NCI-H1436 treated with DMSO at 0.1 percent for 48 hours (cell line): Measurements from ENCODE around the gene TMEM234.
A peak's percentile ranks its signal among the peaks of the same experiment; 100 is the strongest.
"Not testable (repeated sequence)": the region's sequence is repeated elsewhere in the genome, so short reads cannot be mapped to it uniquely, and the experiment has no call there.

Source experiments
- DNase-seq: peaks from one replicate; lab custom pipeline; 2025; lab: John Stamatoyannopoulos, UW

The TMEM234 gene

GRCh38 chr1:32221980-32222755 is at the start of gene TMEM234, which contains the start of gene EIF3I:
TSS of gene TMEM234 (minus strand) at chr1:32222353. CDS start at chr1:32222322, 31 bp downstream.
TSS of gene EIF3I (plus strand) at chr1:32222407. CDS start at chr1:32222442, 35 bp downstream.
- DNase-seq: peak; percentile 57

DNA sequence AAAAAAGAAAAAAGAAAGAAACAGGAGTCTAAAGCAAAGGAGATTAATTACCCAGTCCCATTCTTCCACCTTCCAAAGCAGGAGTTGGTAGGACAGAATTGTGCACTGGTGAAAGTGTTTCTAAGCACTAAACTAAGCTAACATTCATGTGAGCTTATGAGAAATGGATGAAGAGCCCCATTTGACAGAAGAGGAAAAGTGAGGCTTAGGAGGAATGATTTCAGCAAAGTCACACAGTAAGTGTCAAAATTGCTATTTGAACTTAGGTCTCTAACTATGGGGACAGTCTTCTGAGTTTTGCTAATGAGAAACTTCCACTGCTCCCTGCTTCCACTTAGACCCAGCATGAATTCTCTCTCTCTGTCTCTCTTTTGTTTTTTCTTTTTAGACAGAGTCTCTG is 47.6 kb upstream of the TMEM234 start:
- DNase-seq: no peak

GRCh38 chr1:32266921-32267591 is 44.9 kb upstream of the TMEM234 start:
- DNase-seq: no peak

DNA sequence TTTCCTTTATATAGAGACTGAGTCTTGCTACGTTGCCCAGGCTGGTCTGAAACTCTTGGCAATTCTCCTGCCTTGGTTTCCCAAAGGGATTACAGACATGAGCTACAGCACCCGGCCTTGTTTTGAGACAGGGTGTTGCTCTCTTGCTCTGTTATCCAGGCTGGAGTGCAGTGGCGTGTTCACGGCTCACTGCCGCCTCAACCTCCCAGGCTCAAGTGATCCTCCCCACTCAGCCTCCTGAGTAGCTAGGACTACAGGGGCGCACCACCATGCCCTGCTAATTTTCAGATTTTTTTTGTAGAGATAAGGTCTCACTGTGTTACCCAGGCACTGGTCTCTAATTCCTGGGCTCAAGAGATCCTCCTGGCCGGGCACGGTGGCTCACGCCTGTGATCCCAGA is 43.7 kb upstream of the TMEM234 start:
- no peak for DNase-seq

DNA sequence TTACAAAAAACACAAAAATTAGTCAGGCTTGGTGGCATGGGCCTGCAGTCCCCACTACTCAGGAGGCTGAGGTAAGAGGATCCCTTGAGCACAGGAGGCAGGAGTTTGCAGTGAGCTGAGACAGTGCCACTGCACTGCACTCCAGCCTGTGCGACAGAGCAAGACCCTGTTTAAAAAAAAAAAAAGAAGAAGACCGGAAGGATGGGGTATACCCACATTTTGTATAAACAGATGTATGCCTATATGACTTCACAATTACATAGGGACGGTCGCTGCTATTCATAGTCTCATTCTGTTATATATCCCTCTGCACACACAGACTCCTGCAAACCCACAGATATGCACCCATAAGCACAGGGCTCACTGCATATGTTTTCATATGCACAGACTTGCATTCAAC is 41.6 kb upstream of the TMEM234 start:
- no peak for DNase-seq

- not testable (repeated sequence) for DNase-seq
These were observed 41.1 kb upstream of the TMEM234 start for GRCh38 chr1:32263236-32263593.

DNA sequence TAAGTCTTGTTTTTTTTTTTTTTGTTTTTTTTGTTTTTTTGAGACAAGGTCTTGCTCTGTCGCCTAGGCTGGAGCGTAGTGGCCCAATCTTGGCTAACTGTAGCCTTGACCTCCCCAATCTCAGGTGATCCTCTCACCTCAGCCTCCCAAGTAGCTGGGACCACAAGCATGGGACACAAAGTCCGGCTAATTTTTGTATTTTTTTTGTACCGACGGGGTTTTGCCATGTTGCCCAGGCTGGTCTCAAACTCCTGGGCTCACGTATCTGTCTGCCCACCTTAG is 35.0 kb upstream of the TMEM234 start:
- DNase-seq: no peak

- no peak for DNase-seq
These were observed 34.5 kb upstream of the TMEM234 start for GRCh38 chr1:32256473-32257226.

GRCh38 chr1:32255072-32256071 is 33.2 kb upstream of the TMEM234 start:
- no peak for DNase-seq

DNA sequence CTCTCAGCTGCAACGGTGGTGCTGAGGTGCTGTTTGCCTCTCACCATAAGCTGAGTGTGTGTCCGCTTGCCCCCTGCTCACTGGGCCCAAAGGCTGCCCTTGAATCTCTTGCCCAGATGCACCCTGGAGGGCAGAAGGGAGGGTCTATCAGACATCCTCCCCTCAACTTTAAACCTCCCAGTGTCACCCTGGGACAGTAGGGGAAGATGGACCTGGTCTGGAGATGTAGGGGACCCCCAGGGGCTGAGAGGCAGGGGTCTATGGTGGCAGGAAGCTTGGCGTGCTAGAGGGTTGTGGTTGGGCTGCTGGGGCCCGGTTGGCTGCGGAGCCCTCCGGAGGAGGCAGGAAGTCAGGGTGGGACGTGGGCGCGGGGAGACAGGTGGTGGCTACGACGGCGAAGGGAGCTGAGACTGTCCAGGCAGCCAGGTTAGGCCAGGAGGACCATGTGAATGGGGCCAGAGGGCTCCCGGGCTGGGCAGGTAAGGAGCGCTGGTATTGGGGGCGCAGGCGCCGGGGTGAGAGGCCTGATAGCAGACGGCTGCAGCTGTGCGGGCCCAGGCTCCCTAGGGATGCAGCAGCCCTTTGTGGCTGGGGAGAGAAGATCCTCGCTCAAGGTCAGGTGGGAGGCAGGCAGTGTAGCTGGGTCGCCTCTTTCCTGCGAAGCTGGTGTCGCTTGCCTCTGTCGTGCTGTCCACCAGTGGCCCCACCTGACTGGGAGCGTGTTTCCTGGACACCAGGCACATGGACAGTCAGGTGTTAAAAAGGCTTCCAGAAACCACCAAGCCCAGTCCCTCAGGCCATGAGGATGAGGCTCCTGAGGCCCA is 29.0 kb upstream of the TMEM234 start, which contains the start of gene LCK:
Gene LCK, plus strand, starts transcription at position 373 of the 824 bp plus-strand sequence. CDS start 23,065 bp downstream, outside the sequence.
- DNase-seq: no peak

GRCh38 chr1:32249831-32250525 is 27.8 kb upstream of the TMEM234 start:
- DNase-seq: no peak

DNA sequence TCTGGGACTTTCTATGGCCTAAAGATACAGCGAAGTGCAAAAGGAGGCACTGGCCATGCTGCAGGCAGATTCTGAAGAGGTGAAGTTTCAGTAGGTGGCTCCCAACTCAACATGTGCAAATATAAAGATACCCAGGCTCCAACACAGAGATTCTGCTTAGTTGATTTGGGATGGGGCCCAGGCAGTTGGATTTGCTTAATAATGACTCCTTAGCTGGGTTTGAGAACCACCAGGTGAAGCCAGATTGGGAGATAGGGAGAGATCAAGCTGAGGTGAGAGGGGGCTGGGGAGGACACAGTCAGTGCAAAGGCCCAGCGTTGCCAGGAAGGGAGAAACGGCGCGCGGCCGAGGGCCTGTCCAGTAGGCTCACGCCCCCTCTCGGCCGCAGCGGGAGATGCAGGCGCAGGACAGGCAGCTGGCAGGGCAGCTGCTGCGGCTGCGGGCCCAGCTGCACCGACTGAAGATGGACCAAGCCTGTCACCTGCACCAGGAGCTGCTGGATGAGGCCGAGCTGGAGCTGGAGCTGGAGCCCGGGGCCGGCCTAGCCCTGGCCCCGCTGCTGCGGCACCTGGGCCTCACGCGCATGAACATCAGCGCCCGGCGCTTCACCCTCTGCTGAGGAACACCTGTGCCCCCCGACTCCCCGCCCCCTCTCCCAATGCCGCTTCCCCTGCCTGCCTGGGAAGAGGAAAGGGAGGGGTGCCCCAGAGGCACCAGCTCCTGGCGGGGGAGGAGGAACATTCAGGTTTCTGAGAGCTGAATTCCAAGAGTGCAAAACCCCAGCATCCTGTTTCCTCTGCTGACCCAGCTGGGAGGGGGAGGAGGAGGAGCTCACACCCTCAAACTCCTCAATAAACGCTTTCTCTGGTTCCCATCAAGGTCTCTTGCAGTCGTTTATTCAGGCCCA is 26.1 kb upstream of the TMEM234 start:
- DNase-seq: peak; percentile 23

GRCh38 chr1:32247452-32247851 is 25.3 kb upstream of the TMEM234 start:
- no peak for DNase-seq

DNA sequence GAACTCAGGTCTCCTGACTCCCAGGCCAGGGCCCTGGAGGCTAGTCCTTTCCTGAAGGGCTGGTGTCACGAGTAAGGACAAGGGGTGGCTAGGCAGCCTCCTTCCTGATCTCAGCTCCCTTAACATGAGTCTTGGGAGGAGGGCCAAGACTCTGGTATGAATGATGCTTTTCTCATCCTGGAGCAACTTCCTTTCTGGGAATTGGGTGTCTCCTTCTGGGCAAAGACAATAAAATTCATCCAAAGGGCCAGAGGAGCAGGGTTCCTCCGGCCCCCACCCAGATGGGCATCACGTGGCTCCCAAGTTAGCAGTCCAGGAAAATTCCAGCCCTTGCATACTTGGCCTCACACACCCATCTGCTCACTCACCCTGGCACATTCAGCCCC is 24.7 kb upstream of the TMEM234 start, which contains the start of gene FAM167B:
Gene FAM167B, plus strand, starts transcription at position 335 of the 386 bp plus-strand sequence. CDS start 200 bp downstream, outside the sequence.
- DNase-seq: no peak

DNA sequence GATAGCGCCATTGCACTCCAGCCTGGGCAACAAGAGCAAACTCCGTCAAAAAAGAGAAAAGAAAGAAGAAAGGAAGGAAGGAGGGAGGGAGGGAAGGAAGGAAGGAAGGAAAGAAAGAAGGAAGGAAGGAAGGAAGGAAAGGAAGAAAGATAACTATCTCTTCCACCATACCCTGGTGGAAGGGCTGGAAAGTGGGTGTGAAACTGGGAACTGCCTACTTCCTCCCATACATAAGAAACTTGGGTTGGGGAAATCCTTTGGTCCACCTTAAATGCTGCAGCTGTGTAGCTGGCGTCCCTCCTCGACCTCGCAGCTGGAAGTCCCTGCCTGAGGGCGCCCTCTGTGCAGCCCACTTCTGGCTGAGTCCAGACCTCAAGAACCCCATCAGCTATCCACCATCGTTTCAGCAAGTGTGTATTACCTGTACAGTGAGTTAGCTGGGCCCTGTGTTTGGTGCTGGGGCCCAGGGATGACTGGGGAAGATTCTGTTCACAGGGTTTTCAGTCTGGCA is 20.2 kb upstream of the TMEM234 start:
- DNase-seq: no peak

DNA sequence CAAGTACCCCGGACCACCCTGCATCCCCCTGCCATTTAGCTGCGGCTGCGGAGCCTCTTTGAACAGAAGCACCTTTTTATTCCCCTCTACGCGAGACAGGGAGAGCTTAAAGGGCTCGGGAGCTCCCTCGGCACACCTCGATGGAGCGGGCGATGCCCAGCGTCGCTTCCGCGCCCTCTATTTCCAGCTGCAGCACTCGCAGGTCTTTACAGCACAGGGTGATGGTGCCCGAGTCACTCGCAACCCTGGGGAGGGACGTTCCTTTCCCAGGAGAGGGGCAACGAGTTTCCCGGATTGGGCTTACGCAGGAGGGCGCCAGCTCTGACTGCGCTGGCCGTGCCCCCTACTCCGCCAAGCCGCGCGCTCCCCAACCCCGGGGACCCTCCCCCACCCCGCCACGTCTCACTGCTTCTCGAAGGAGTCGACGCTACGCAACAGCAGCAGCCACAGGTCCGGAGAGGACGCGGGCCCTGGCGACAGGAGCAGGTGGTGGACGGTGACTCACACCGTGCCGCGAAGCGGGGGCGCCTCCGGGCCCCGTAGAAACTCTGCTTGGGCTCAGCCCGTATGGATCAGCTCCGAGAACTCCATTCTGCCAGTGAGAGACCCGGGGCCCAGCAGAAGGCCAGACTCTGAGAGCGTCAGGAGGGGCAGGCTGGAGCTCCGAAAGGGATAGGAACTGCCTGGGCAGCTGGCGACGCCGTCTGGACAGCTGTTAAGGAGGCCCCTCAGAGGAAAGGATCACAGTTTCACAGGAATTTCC is 19.0 kb upstream of the TMEM234 start:
- DNase-seq: no peak

GRCh38 chr1:32240140-32240951 is 18.2 kb upstream of the TMEM234 start:
- peak; percentile 37 for DNase-seq
